PFSK-1 (cell line): ENCODE measurements around the gene RASL11B.

Experiments used
- FOXP2 ChIP-seq: optimal IDR thresholded peaks from 2 replicates; pipeline ENCODE3; 2011; ENCODE audit warnings: borderline replicate concordance, control low read depth, inconsistent platforms; ENCODE audit not compliant: insufficient read depth; ENCODE audit errors: extremely low read length, extremely low read depth
- POLR2AphosphoS5 ChIP-seq: IDR thresholded peaks from 2 replicates; pipeline ENCODE4 v1.6.1; 2012; ENCODE audit warnings: low read depth, mild to moderate bottlenecking, control low read depth, low read length, moderate library complexity
- SIN3A ChIP-seq: IDR thresholded peaks from 2 replicates; pipeline ENCODE4 v1.6.1; 2012; ENCODE audit warnings: mild to moderate bottlenecking, low read length, moderate library complexity, borderline replicate concordance; ENCODE audit not compliant: insufficient read depth
- TAF1 ChIP-seq: IDR thresholded peaks from 2 replicates; pipeline ENCODE4 v1.6.1; 2012; ENCODE audit warnings: low read length, control low read depth, borderline replicate concordance; ENCODE audit not compliant: insufficient read depth
- TF ChIP-seq, protein P1 (sequence below), 2 experiments: IDR thresholded peaks; 2 replicates each; pipeline versions ENCODE4 v1.6.1 to v1.8.0; 2011 to 2012; ENCODE audit warnings: low read depth in 2 of 2, low read length in 2 of 2, control low read depth in 1 of 2, inconsistent platforms in 1 of 2, mild to moderate bottlenecking in 1 of 2, moderate library complexity in 1 of 2; ENCODE audit not compliant: insufficient read depth in 1 of 2

DNA sequence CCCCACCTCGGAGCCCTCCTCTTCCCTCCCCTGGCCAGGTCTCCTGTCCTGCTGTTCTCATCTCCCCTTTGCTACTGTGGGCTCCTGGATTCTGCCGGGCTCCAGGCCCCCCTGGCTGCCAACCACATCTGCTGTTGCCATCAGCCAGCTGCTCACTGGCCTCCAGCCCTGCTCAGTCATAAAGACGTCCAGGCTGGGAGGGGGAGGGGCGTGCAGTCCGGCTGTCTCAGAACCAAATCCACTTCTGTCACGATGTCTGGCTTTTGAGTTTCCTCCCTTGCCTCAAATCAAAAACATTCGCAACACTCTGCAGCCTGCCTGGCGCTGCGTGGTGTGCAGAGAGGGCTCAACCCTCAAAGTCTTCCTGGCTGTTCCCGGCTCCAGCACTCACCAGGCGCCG, 7.1 kb downstream of the RASL11B start:
- TF ChIP-seq TAF1: no peak
- TF ChIP-seq, protein P1, sequence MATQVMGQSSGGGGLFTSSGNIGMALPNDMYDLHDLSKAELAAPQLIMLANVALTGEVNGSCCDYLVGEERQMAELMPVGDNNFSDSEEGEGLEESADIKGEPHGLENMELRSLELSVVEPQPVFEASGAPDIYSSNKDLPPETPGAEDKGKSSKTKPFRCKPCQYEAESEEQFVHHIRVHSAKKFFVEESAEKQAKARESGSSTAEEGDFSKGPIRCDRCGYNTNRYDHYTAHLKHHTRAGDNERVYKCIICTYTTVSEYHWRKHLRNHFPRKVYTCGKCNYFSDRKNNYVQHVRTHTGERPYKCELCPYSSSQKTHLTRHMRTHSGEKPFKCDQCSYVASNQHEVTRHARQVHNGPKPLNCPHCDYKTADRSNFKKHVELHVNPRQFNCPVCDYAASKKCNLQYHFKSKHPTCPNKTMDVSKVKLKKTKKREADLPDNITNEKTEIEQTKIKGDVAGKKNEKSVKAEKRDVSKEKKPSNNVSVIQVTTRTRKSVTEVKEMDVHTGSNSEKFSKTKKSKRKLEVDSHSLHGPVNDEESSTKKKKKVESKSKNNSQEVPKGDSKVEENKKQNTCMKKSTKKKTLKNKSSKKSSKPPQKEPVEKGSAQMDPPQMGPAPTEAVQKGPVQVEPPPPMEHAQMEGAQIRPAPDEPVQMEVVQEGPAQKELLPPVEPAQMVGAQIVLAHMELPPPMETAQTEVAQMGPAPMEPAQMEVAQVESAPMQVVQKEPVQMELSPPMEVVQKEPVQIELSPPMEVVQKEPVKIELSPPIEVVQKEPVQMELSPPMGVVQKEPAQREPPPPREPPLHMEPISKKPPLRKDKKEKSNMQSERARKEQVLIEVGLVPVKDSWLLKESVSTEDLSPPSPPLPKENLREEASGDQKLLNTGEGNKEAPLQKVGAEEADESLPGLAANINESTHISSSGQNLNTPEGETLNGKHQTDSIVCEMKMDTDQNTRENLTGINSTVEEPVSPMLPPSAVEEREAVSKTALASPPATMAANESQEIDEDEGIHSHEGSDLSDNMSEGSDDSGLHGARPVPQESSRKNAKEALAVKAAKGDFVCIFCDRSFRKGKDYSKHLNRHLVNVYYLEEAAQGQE (IDR thresholded peaks at IDR 0.05; ENCODE audit: insufficient read depth in 1 of 2, low read depth in 2 of 2, low read length in 2 of 2): no peak
- TF ChIP-seq FOXP2: no peak
- TF ChIP-seq SIN3A: no peak
- no peak for TF ChIP-seq POLR2AphosphoS5
